Calu3 (cell line): ENCODE results near the gene B4GALT5. TPM values are rescaled to one million over a fixed set of nuclear protein-coding genes. Genes with fewer than 3 reads are reported as not detected.
"Not testable (repeated sequence)": the region's sequence is repeated elsewhere in the genome, so short reads cannot be mapped to it uniquely, and the experiment has no call there.

ENCODE experiments used
- BruUV-seq: library from RNA; stranded (reverse); fragments of 400-500 nt; replicated peaks from 2 replicates; lab custom pipeline; 2021; lab: Mats Ljungman, UMichigan
- CTCF ChIA-PET: fragments of 300-600 bp; sonication (Branson Sonifier 250); formaldehyde crosslinking; loops from one replicate; lab custom pipeline; 2022; ENCODE audit warnings: antibody characterized with exemption; lab: Charles Lee
- DNase-seq: peaks from one replicate; pipeline ENCODE4 v3.0.0; 2022
- H3K27ac Mint-ChIP-seq: one replicate; pipeline ENCODE4 v1.8.0; 2022; ENCODE audit warnings: mixed read lengths; ENCODE audit not compliant: unreplicated experiment
- H3K27me3 Mint-ChIP-seq: one replicate; pipeline ENCODE4 v1.8.0; 2022; ENCODE audit warnings: mixed read lengths; ENCODE audit not compliant: unreplicated experiment
- H3K36me3 Mint-ChIP-seq: one replicate; pipeline ENCODE4 v1.8.0; 2022; ENCODE audit warnings: mild to moderate bottlenecking, moderate library complexity, mixed read lengths; ENCODE audit not compliant: insufficient read depth, unreplicated experiment
- H3K4me1 Mint-ChIP-seq: one replicate; pipeline ENCODE4 v1.8.0; 2022; ENCODE audit warnings: mild to moderate bottlenecking, low read depth, mixed read lengths; ENCODE audit not compliant: unreplicated experiment
- H3K4me3 Mint-ChIP-seq: one replicate; pipeline ENCODE4 v1.8.0; 2022; ENCODE audit warnings: mild to moderate bottlenecking, low read depth, moderate library complexity, mixed read lengths; ENCODE audit not compliant: unreplicated experiment
- H3K9me3 Mint-ChIP-seq: one replicate; pipeline ENCODE4 v1.8.0; 2022; ENCODE audit warnings: low read depth, mixed read lengths; ENCODE audit not compliant: unreplicated experiment
- CTCF ChIP-seq: fragments of 200-600 bp; IDR thresholded peaks from one replicate; pipeline ENCODE4 v1.8.0; 2022; ENCODE audit warnings: antibody characterized with exemption; ENCODE audit not compliant: unreplicated experiment
- intact Hi-C: fragments of 100-400 bp; cut with micrococcal nuclease; formaldehyde crosslinking; loops from one replicate; pipeline ENCODE4 v1.10.0; 2022; ENCODE audit not compliant: unreplicated experiment
- total RNA-seq: library from RNA; stranded (reverse); gene quantifications from 2 replicates; pipeline ENCODE4 v1.2.3, GENCODE V29; 2022

B4GALT5 gene
- total RNA-seq, 1 experiment from 2014 or later = 117 TPM

- no peaks in the 10 kb centered on the region for H3K27me3 Mint-ChIP-seq
- H3K4me1 Mint-ChIP-seq = peaks cover 27% of the 10 kb centered on the region
- intact Hi-C loops = no loop called here
- DNase-seq = no peak
- H3K36me3 Mint-ChIP-seq = peaks cover 31% of the 10 kb centered on the region
- no peak for TF ChIP-seq CTCF
- no peak overlapping the region for H3K27ac Mint-ChIP-seq
- BruUV-seq = no TSS peak
- CTCF ChIA-PET = interaction anchor here (1.0 kb wide), 1 partner anchor 216 kb away, joined by 3 read pairs; no protein-coding TSS in a partner anchor
- H3K9me3 Mint-ChIP-seq = no peaks in the 10 kb centered on the region
- H3K4me3 Mint-ChIP-seq = no peak overlapping the region
Observed at GRCh38 chr20:49630396-49630951, 83.2 kb downstream of the B4GALT5 start.

GRCh38 chr20:49629606-49630005 is 84.1 kb downstream of the B4GALT5 start:
- peaks cover 30% of the 10 kb centered on the region for H3K4me1 Mint-ChIP-seq
- no peak overlapping the region for H3K4me3 Mint-ChIP-seq
- no TSS peak for BruUV-seq
- DNase-seq = no peak
- CTCF ChIA-PET = no interaction called here
- H3K36me3 Mint-ChIP-seq = peaks cover 26% of the 10 kb centered on the region
- H3K27ac Mint-ChIP-seq = no peak overlapping the region
- H3K9me3 Mint-ChIP-seq = no peaks in the 10 kb centered on the region
- no peaks in the 10 kb centered on the region for H3K27me3 Mint-ChIP-seq
- no peak for TF ChIP-seq CTCF
- intact Hi-C loops = loop anchor here (5.0 kb wide), 1 partner anchor 48 kb away; no protein-coding TSS in a partner anchor

DNA sequence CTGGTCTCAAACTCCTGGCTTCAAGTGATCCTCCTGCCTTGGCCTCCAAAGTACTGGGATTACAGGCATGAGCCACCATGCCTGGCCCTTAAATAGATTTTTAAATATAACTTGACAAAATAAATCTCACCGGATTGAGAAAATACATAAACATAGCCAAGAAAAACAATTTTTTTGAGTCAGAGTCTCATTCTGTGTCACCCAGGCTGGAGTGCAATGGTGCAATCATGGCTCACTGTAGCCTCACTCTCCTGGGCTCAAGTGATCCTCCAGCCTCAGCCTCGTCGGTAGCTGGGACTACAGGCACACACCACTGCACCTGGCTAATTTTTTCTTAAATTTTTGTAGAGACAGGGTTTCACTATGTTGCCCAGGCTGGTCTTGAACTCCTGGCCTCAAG is 85.4 kb downstream of the B4GALT5 start:
- BruUV-seq, CTCF ChIA-PET, H3K27ac Mint-ChIP-seq, H3K4me3 Mint-ChIP-seq, H3K27me3 Mint-ChIP-seq, H3K9me3 Mint-ChIP-seq, DNase-seq: not testable (repeated sequence)
- H3K36me3 Mint-ChIP-seq = peaks cover 16% of the 10 kb centered on the region
- intact Hi-C loops = loop anchor here (5.0 kb wide), 1 partner anchor 49 kb away; no protein-coding TSS in a partner anchor
- peaks cover 30% of the 10 kb centered on the region for H3K4me1 Mint-ChIP-seq

DNA sequence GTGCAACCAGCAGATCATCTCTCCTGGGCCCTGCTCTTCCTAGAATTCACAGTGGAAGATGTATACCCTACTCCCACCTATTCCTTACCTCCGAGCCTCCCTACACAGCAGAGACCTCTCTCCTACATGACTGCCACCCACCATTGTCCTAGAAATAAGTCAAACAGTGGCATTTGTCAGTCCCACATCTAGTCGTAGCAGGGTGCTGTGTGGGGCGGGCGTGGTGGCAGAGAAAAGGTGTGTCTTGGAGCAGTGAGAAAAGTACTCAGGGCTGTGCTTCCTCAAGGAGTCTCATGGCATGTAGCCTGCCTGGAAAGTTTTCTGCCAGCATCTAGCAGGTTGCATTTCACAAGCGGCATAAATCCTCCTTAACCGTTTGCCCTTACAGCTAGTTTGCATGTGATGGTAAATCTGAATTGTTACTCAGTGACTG is 86.3 kb downstream of the B4GALT5 start:
- intact Hi-C loops = loop anchor here (5.0 kb wide), 1 partner anchor 50 kb away; no protein-coding TSS in a partner anchor
- H3K4me1 Mint-ChIP-seq = peaks cover 30% of the 10 kb centered on the region
- BruUV-seq = no TSS peak
- no peak for TF ChIP-seq CTCF
- DNase-seq = peak; percentile 45
- no peaks in the 10 kb centered on the region for H3K9me3 Mint-ChIP-seq
- no peak overlapping the region for H3K4me3 Mint-ChIP-seq
- CTCF ChIA-PET = interaction anchor here (0.7 to 1.4 kb wide), 2 partner anchors 41 to 250 kb away, joined by 3 to 5 read pairs; no protein-coding TSS in a partner anchor
- no peak overlapping the region for H3K27ac Mint-ChIP-seq
- H3K36me3 Mint-ChIP-seq = peaks cover 16% of the 10 kb centered on the region
- peaks cover under 1% of the 10 kb centered on the region for H3K27me3 Mint-ChIP-seq

GRCh38 chr20:49624988-49625387 is 88.7 kb downstream of the B4GALT5 start:
- not testable (repeated sequence) for DNase-seq, H3K36me3 Mint-ChIP-seq, BruUV-seq, H3K27ac Mint-ChIP-seq, H3K9me3 Mint-ChIP-seq, H3K4me3 Mint-ChIP-seq
- Mint-ChIP-seq H3K27me3 (peaks cover 15% of the 10 kb centered on the region), H3K4me1 (peaks cover 20% of the 10 kb centered on the region)
- intact Hi-C loops = loop anchor here (5.0 kb wide), 1 partner anchor 52 kb away; no protein-coding TSS in a partner anchor
- CTCF ChIA-PET = interaction anchor here (1.3 kb wide), 1 partner anchor 19 kb away, joined by 3 read pairs; no protein-coding TSS in a partner anchor
